ENCODE results near the gene ADCY2.
"Not testable (repeated sequence)": the region's sequence is repeated elsewhere in the genome, so short reads cannot be mapped to it uniquely, and the experiment has no call there.

Gene ADCY2

GRCh38 chr5:7418276-7418675, 22.3 kb downstream of the ADCY2 start:
- H3K4me3 ChIP-seq (ENCODE audit: insufficient read depth, low read depth, low read length, poor library complexity, severe bottlenecking), result no peak overlapping the region
- no peaks in the 10 kb centered on the region for H3K27me3 ChIP-seq (replicated peaks; ENCODE audit: control insufficient read depth, insufficient read depth, low read length, poor library complexity, severe bottlenecking)
- H3K4me1 ChIP-seq (ENCODE audit: control insufficient read depth, insufficient read depth, low read length, poor library complexity, severe bottlenecking), result no peaks in the 10 kb centered on the region
- no peaks in the 10 kb centered on the region for H3K9me3 ChIP-seq (ENCODE audit: control insufficient read depth, low read length)
- H3K36me3 ChIP-seq (ENCODE audit: control insufficient read depth, insufficient read depth, low read length), result no peaks in the 10 kb centered on the region
- H3K27ac ChIP-seq (ENCODE audit: insufficient read depth, low read length, poor library complexity, severe bottlenecking), result no peak overlapping the region
- no peak for DNase-seq

GRCh38 chr5:7419367-7419766, 23.4 kb downstream of the ADCY2 start:
- H3K27me3 ChIP-seq (replicated peaks; ENCODE audit: control insufficient read depth, insufficient read depth, low read length, poor library complexity, severe bottlenecking), result no peaks in the 10 kb centered on the region
- no peaks in the 10 kb centered on the region for H3K9me3 ChIP-seq (ENCODE audit: control insufficient read depth, low read length)
- no peak for DNase-seq
- H3K4me3 ChIP-seq (ENCODE audit: insufficient read depth, low read depth, low read length, poor library complexity, severe bottlenecking), result no peak overlapping the region
- no peaks in the 10 kb centered on the region for H3K36me3 ChIP-seq (ENCODE audit: control insufficient read depth, insufficient read depth, low read length)
- H3K27ac ChIP-seq (ENCODE audit: insufficient read depth, low read length, poor library complexity, severe bottlenecking), result no peak overlapping the region
- no peaks in the 10 kb centered on the region for H3K4me1 ChIP-seq (ENCODE audit: control insufficient read depth, insufficient read depth, low read length, poor library complexity, severe bottlenecking)

GRCh38 chr5:7419846-7420245, 23.9 kb downstream of the ADCY2 start:
- no peak for DNase-seq
- no peaks in the 10 kb centered on the region for H3K4me1 ChIP-seq (ENCODE audit: control insufficient read depth, insufficient read depth, low read length, poor library complexity, severe bottlenecking)
- no peak overlapping the region for H3K27ac ChIP-seq (ENCODE audit: insufficient read depth, low read length, poor library complexity, severe bottlenecking)
- no peaks in the 10 kb centered on the region for H3K9me3 ChIP-seq (ENCODE audit: control insufficient read depth, low read length)
- H3K36me3 ChIP-seq (ENCODE audit: control insufficient read depth, insufficient read depth, low read length), result no peaks in the 10 kb centered on the region
- no peak overlapping the region for H3K4me3 ChIP-seq (ENCODE audit: insufficient read depth, low read depth, low read length, poor library complexity, severe bottlenecking)
- no peaks in the 10 kb centered on the region for H3K27me3 ChIP-seq (replicated peaks; ENCODE audit: control insufficient read depth, insufficient read depth, low read length, poor library complexity, severe bottlenecking)

GRCh38 chr5:7420510-7421280, 24.8 kb downstream of the ADCY2 start:
- Histone ChIP-seq H3K4me1 (ENCODE audit: control insufficient read depth, insufficient read depth, low read length, poor library complexity, severe bottlenecking) (no peaks in the 10 kb centered on the region), H3K9me3 (ENCODE audit: control insufficient read depth, low read length) (no peaks in the 10 kb centered on the region), H3K36me3 (ENCODE audit: control insufficient read depth, insufficient read depth, low read length) (no peaks in the 10 kb centered on the region), H3K27me3 (replicated peaks; ENCODE audit: control insufficient read depth, insufficient read depth, low read length, poor library complexity, severe bottlenecking) (no peaks in the 10 kb centered on the region), H3K27ac (ENCODE audit: insufficient read depth, low read length, poor library complexity, severe bottlenecking) (no peak overlapping the region), H3K4me3 (ENCODE audit: insufficient read depth, low read depth, low read length, poor library complexity, severe bottlenecking) (no peak overlapping the region)
- DNase-seq, result no peak

DNA sequence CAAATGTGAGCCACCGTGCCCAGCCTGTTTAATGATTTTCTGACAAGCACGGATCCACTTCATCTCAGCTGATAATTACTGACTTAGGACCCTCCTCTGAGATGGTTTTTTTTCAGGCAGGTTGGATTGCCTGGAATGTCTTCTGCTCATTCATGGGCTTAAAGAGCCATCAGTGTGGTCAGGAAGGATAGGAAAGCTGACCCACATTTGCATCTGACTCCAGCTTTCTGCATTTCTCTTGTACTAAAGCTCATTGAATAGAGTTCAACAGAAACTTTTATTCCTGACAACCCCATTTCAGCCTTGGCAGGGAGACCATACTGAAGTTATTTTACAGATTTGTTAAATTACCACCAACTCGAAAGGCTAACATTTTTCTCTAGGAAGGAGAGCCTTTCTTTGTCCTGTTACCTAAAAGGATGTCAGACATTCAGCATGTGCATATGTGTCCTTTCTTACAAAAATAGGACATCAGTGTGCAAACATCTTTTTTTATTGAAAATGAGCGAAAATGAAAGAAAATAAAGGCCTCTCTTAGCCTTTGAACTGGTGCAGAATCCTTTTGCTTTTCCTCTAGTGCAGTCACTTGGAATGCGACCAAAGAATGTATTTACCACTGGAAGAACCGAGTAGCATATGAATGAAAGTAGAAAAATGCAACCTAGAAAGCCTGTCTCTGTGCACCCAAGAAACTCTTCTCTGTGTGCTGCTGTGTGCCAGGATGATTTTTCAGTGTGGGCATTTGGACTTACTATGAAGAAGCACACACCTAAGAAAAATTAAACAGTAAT, 26.6 kb downstream of the ADCY2 start:
- no peak for DNase-seq
- no peaks in the 10 kb centered on the region for H3K27me3 ChIP-seq (replicated peaks; ENCODE audit: control insufficient read depth, insufficient read depth, low read length, poor library complexity, severe bottlenecking)
- H3K4me1 ChIP-seq (ENCODE audit: control insufficient read depth, insufficient read depth, low read length, poor library complexity, severe bottlenecking), result no peaks in the 10 kb centered on the region
- no peak overlapping the region for H3K27ac ChIP-seq (ENCODE audit: insufficient read depth, low read length, poor library complexity, severe bottlenecking)
- H3K9me3 ChIP-seq (ENCODE audit: control insufficient read depth, low read length), result no peaks in the 10 kb centered on the region
- no peak overlapping the region for H3K4me3 ChIP-seq (ENCODE audit: insufficient read depth, low read depth, low read length, poor library complexity, severe bottlenecking)
- H3K36me3 ChIP-seq (ENCODE audit: control insufficient read depth, insufficient read depth, low read length), result no peaks in the 10 kb centered on the region

- H3K4me1 ChIP-seq (ENCODE audit: control insufficient read depth, insufficient read depth, low read length, poor library complexity, severe bottlenecking); H3K27ac ChIP-seq (ENCODE audit: insufficient read depth, low read length, poor library complexity, severe bottlenecking); H3K9me3 ChIP-seq (ENCODE audit: control insufficient read depth, low read length); H3K4me3 ChIP-seq (ENCODE audit: insufficient read depth, low read depth, low read length, poor library complexity, severe bottlenecking); DNase-seq; H3K36me3 ChIP-seq (ENCODE audit: control insufficient read depth, insufficient read depth, low read length); H3K27me3 ChIP-seq (replicated peaks; ENCODE audit: control insufficient read depth, insufficient read depth, low read length, poor library complexity, severe bottlenecking): not testable (repeated sequence)
These were observed 27.3 kb downstream of the ADCY2 start for GRCh38 chr5:7423231-7423630.

DNA sequence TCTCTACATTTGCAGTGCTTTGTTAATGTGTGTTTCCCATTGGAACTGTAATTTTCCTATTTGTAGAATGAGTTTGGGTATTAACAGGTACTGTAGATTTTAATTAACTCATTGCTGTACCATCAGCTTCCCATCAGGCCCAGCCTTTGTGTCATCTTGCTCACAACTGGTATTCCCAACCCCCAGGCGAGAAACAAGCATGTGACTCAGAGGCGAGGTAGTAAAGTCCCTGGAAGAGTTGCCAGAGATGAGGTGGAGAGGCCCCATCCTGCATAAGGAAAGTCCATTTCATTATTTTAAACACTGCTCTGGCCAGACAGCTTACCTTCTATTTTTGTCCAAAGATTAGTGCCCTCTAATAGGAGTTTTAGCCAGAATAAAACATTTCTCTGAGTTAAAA, 29.9 kb downstream of the ADCY2 start:
- Histone ChIP-seq H3K27ac (ENCODE audit: insufficient read depth, low read length, poor library complexity, severe bottlenecking) (no peak overlapping the region), H3K36me3 (ENCODE audit: control insufficient read depth, insufficient read depth, low read length) (no peaks in the 10 kb centered on the region), H3K4me3 (ENCODE audit: insufficient read depth, low read depth, low read length, poor library complexity, severe bottlenecking) (no peak overlapping the region), H3K27me3 (replicated peaks; ENCODE audit: control insufficient read depth, insufficient read depth, low read length, poor library complexity, severe bottlenecking) (no peaks in the 10 kb centered on the region), H3K4me1 (ENCODE audit: control insufficient read depth, insufficient read depth, low read length, poor library complexity, severe bottlenecking) (no peaks in the 10 kb centered on the region), H3K9me3 (ENCODE audit: control insufficient read depth, low read length) (no peaks in the 10 kb centered on the region)
- DNase-seq, result no peak

- no peak overlapping the region for H3K4me3 ChIP-seq (ENCODE audit: insufficient read depth, low read depth, low read length, poor library complexity, severe bottlenecking)
- H3K36me3 ChIP-seq (ENCODE audit: control insufficient read depth, insufficient read depth, low read length), result no peaks in the 10 kb centered on the region
- no peaks in the 10 kb centered on the region for H3K27me3 ChIP-seq (replicated peaks; ENCODE audit: control insufficient read depth, insufficient read depth, low read length, poor library complexity, severe bottlenecking)
- H3K9me3 ChIP-seq (ENCODE audit: control insufficient read depth, low read length), result no peaks in the 10 kb centered on the region
- no peak overlapping the region for H3K27ac ChIP-seq (ENCODE audit: insufficient read depth, low read length, poor library complexity, severe bottlenecking)
- DNase-seq, result no peak
- H3K4me1 ChIP-seq (ENCODE audit: control insufficient read depth, insufficient read depth, low read length, poor library complexity, severe bottlenecking), result no peaks in the 10 kb centered on the region
These were observed 30.3 kb downstream of the ADCY2 start for GRCh38 chr5:7426284-7426683.

GRCh38 chr5:7434914-7435313, 39.0 kb downstream of the ADCY2 start:
- DNase-seq, result no peak
- Histone ChIP-seq H3K9me3 (ENCODE audit: control insufficient read depth, low read length) (no peaks in the 10 kb centered on the region), H3K27ac (ENCODE audit: insufficient read depth, low read length, poor library complexity, severe bottlenecking) (no peak overlapping the region), H3K4me1 (ENCODE audit: control insufficient read depth, insufficient read depth, low read length, poor library complexity, severe bottlenecking) (no peaks in the 10 kb centered on the region), H3K36me3 (ENCODE audit: control insufficient read depth, insufficient read depth, low read length) (no peaks in the 10 kb centered on the region), H3K27me3 (replicated peaks; ENCODE audit: control insufficient read depth, insufficient read depth, low read length, poor library complexity, severe bottlenecking) (no peaks in the 10 kb centered on the region), H3K4me3 (ENCODE audit: insufficient read depth, low read depth, low read length, poor library complexity, severe bottlenecking) (no peak overlapping the region)

DNA sequence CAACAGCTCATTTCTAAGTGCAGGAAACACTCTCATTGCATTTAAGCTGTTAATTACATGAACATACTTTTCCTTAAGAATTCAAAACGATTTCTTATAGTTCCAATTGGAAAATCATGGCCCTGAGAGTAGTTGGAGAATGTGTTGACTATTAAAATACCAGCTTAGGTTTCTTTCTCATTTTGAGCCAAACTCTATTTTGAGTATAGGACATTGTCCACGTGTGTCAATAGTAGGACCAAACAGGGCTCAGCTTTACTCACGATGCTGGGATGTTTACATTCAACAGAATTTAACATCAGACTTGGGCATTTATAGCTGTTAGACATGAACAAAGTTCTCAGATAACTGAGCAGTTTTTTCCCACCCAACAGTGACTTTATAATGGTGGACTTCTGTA, 39.6 kb downstream of the ADCY2 start:
- H3K9me3 ChIP-seq (ENCODE audit: control insufficient read depth, low read length), result no peaks in the 10 kb centered on the region
- no peak for DNase-seq
- H3K27ac ChIP-seq (ENCODE audit: insufficient read depth, low read length, poor library complexity, severe bottlenecking), result no peak overlapping the region
- H3K4me3 ChIP-seq (ENCODE audit: insufficient read depth, low read depth, low read length, poor library complexity, severe bottlenecking), result no peak overlapping the region
- no peaks in the 10 kb centered on the region for H3K27me3 ChIP-seq (replicated peaks; ENCODE audit: control insufficient read depth, insufficient read depth, low read length, poor library complexity, severe bottlenecking)
- H3K36me3 ChIP-seq (ENCODE audit: control insufficient read depth, insufficient read depth, low read length), result no peaks in the 10 kb centered on the region
- no peaks in the 10 kb centered on the region for H3K4me1 ChIP-seq (ENCODE audit: control insufficient read depth, insufficient read depth, low read length, poor library complexity, severe bottlenecking)

Measured in effector memory CD4-positive, alpha-beta T cell (primary cell).